Esophagus squamous epithelium (tissue), 4 donors: Measurements from ENCODE around the gene SCIN.

Experiments used
- POLR2A ChIP-seq, 4 donors: fragments of 450-650 bp; IDR thresholded peaks; one replicate each; pipeline ENCODE4 v1.6.1; 2017; ENCODE audit warnings: antibody characterized with exemption in 4 of 4, mild to moderate bottlenecking in 4 of 4, moderate library complexity in 3 of 4
- TF ChIP-seq, protein P1 (sequence below), 6 experiments: fragments of 450-650 bp in 4 of 6; fragments of 200-600 bp in 2 of 6; sonication (generic) in 2 of 6; IDR thresholded peaks; one replicate each; pipeline ENCODE4 v1.5.1; 2016 to 2019; ENCODE audit warnings: antibody characterized with exemption in 6 of 6, mild to moderate bottlenecking in 4 of 6, moderate library complexity in 4 of 6

GRCh38 chr7:12703881-12704280, 133.4 kb downstream of the SCIN start:
- TF ChIP-seq, protein P1, sequence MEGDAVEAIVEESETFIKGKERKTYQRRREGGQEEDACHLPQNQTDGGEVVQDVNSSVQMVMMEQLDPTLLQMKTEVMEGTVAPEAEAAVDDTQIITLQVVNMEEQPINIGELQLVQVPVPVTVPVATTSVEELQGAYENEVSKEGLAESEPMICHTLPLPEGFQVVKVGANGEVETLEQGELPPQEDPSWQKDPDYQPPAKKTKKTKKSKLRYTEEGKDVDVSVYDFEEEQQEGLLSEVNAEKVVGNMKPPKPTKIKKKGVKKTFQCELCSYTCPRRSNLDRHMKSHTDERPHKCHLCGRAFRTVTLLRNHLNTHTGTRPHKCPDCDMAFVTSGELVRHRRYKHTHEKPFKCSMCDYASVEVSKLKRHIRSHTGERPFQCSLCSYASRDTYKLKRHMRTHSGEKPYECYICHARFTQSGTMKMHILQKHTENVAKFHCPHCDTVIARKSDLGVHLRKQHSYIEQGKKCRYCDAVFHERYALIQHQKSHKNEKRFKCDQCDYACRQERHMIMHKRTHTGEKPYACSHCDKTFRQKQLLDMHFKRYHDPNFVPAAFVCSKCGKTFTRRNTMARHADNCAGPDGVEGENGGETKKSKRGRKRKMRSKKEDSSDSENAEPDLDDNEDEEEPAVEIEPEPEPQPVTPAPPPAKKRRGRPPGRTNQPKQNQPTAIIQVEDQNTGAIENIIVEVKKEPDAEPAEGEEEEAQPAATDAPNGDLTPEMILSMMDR (IDR thresholded peaks at IDR 0.05), result no peak
- no peak for TF ChIP-seq POLR2A (IDR thresholded peaks at IDR 0.05)
